Measurements from ENCODE around the gene HEATR1.

GRCh38 chr1:236552096-236552495 lies 52.2 kb downstream of the HEATR1 start:
- TF ChIP-seq CTCF (IDR thresholded peaks at IDR 0.05) (no peak), POLR2A (IDR thresholded peaks at IDR 0.05) (no peak), EP300 (IDR thresholded peaks at IDR 0.05) (no peak)

All from ovary (tissue), 3 donors.